AG04449 (cell line): Measurements from ENCODE around the gene MX2.

Source experiments
- CTCF ChIA-PET: fragments of 350-600 bp; formaldehyde crosslinking; extraction: SDS; loops from one replicate; lab custom pipeline; 2021; ENCODE audit warnings: antibody characterized with exemption; lab: Yijun Ruan, JAX
- POLR2A ChIA-PET: fragments of 400-600, 350-600 bp; formaldehyde crosslinking; extraction: SDS; loops from one replicate; lab custom pipeline; 2020; ENCODE audit warnings: antibody characterized with exemption, inconsistent platforms; lab: Yijun Ruan, JAX
- DNase-seq: peaks from one replicate; pipeline ENCODE4 v3.0.0-alpha.2; 2010; ENCODE audit warnings: low read depth, low spot score
- H3K4me3 ChIP-seq: 2 replicates; pipeline ENCODE4 v1.5.1; 2011; ENCODE audit warnings: low read depth, mild to moderate bottlenecking, control low read depth, low read length
- CTCF ChIP-seq: IDR thresholded peaks from one replicate; pipeline ENCODE4 v1.5.1; 2011; ENCODE audit warnings: mild to moderate bottlenecking, moderate library complexity, low read length, control low read depth, inconsistent platforms; ENCODE audit not compliant: insufficient read depth; ENCODE audit errors: missing control alignments

MX2 gene

GRCh38 chr21:41442481-41443186 is 80.8 kb downstream of the MX2 start:
- POLR2A ChIA-PET, result no interaction called here
- CTCF ChIA-PET, result no interaction called here
- H3K4me3 ChIP-seq, result no peak overlapping the region
- no peak for TF ChIP-seq CTCF
- no peak for DNase-seq

GRCh38 chr21:41443562-41443961 is 81.7 kb downstream of the MX2 start:
- CTCF ChIA-PET, result interaction anchor here (1.3 kb wide), 1 partner anchor 17 kb away, joined by 5 read pairs; no protein-coding TSS in a partner anchor
- POLR2A ChIA-PET, result no interaction called here
- DNase-seq, result no peak
- H3K4me3 ChIP-seq, result no peak overlapping the region
- TF ChIP-seq CTCF, result no peak

GRCh38 chr21:41444703-41445464 is 83.1 kb downstream of the MX2 start:
- DNase-seq, result no peak
- POLR2A ChIA-PET, result interaction anchor here (0.6 kb wide), 1 partner anchor 822 kb away, joined by 4 read pairs; no protein-coding TSS in a partner anchor
- CTCF ChIA-PET, result interaction anchor here (1.0 to 1.3 kb wide), 2 partner anchors 15 to 161 kb away, joined by 5 read pairs; no protein-coding TSS in a partner anchor
- no peak overlapping the region for H3K4me3 ChIP-seq
- TF ChIP-seq CTCF, result no peak

GRCh38 chr21:41445465-41445862 is 83.6 kb downstream of the MX2 start:
- ChIA-PET POLR2A (no interaction called here), CTCF (interaction anchor here (1.0 kb wide), 1 partner anchor 162 kb away, joined by 5 read pairs; no protein-coding TSS in a partner anchor)
- no peak for DNase-seq
- TF ChIP-seq CTCF, result no peak
- H3K4me3 ChIP-seq, result no peak overlapping the region

- H3K4me3 ChIP-seq, result no peak overlapping the region
- no peak for TF ChIP-seq CTCF
- ChIA-PET CTCF (no interaction called here), POLR2A (no interaction called here)
- no peak for DNase-seq
These were observed 84.8 kb downstream of the MX2 start for GRCh38 chr21:41446586-41446985.

GRCh38 chr21:41447356-41447755 is 85.5 kb downstream of the MX2 start:
- no peak for TF ChIP-seq CTCF
- CTCF ChIA-PET, result no interaction called here
- POLR2A ChIA-PET, result no interaction called here
- no peak for DNase-seq
- H3K4me3 ChIP-seq, result no peak overlapping the region
